B cell (primary cell): ENCODE data around the gene RPGR. TPM values are rescaled to one million over a fixed set of nuclear protein-coding genes. Genes with fewer than 3 reads are reported as not detected.

Experiments used
- ATAC-seq: fragments of 200-7000 bp; cut with Tn5 transposase; one replicate; pipeline ENCODE4 v1.10.0; 2021; ENCODE audit warnings: low read depth, mild to moderate bottlenecking, moderate number of reproducible peaks, moderate library complexity
- CTCF ChIA-PET: fragments of 350-600 bp; sonication (Branson Sonifier 250); formaldehyde crosslinking; loops from one replicate; lab custom pipeline; 2021; ENCODE audit warnings: antibody characterized with exemption, inconsistent platforms; lab: Charles Lee
- POLR2A ChIA-PET: fragments of 350-600 bp; sonication (Branson Sonifier 250); formaldehyde crosslinking; loops from one replicate; lab custom pipeline; 2021; ENCODE audit warnings: antibody characterized with exemption; lab: Charles Lee
- DNase-seq: peaks from one replicate; pipeline ENCODE4 v3.0.0; 2013
- H2AFZ ChIP-seq: 2 replicates; pipeline ENCODE4 v1.6.1; 2012; ENCODE audit warnings: mild to moderate bottlenecking, low read depth, low read length; ENCODE audit not compliant: insufficient read depth, poor library complexity, severe bottlenecking
- H3K27ac ChIP-seq, 2 donors: 1 replicate in 1 of 2; 2 replicates in 1 of 2; pipeline ENCODE4 v1.5.1; 2012 to 2013; ENCODE audit warnings: low read length in 2 of 2, mild to moderate bottlenecking in 2 of 2, moderate library complexity in 1 of 2
- H3K27me3 ChIP-seq, 4 experiments: fragments of 200-600 bp in 1 of 4; sonication (generic) in 1 of 4; replicated peaks in 1 of 4; 1 replicate in 2 of 4; 2 replicates in 2 of 4; pipeline versions ENCODE4 v1.6.1 to v1.7.0; 2013 to 2016; ENCODE audit warnings: low read length in 3 of 4, mild to moderate bottlenecking in 2 of 4, mixed read lengths in 1 of 4, moderate library complexity in 1 of 4; ENCODE audit not compliant: insufficient read depth in 4 of 4, control insufficient read depth in 3 of 4; ENCODE audit errors: control extremely low read depth in 1 of 4
- H3K36me3 ChIP-seq, 2 experiments: replicated peaks in 1 of 2; 1 replicate in 1 of 2; 2 replicates in 1 of 2; pipeline versions ENCODE4 v1.6.1 to v1.7.1; 2013; ENCODE audit warnings: low read length in 1 of 2; ENCODE audit not compliant: insufficient read depth in 2 of 2, control insufficient read depth in 1 of 2; ENCODE audit errors: control extremely low read depth in 1 of 2, extremely low read depth in 1 of 2
- H3K4me1 ChIP-seq, 2 donors: fragments of 200-600 bp in 1 of 2; sonication (generic) in 1 of 2; 1 replicate in 1 of 2; 2 replicates in 1 of 2; pipeline versions ENCODE4 v1.5.1 to v1.6.1; 2013 to 2017; ENCODE audit warnings: low read length in 2 of 2; ENCODE audit not compliant: control insufficient read depth in 2 of 2, insufficient read depth in 2 of 2
- H3K4me2 ChIP-seq: replicated peaks from 2 replicates; pipeline ENCODE3; 2012; ENCODE audit warnings: mild to moderate bottlenecking, low read depth, low read length; ENCODE audit not compliant: poor library complexity, severe bottlenecking
- H3K4me3 ChIP-seq, 5 experiments: fragments of 200-600 bp in 1 of 5; sonication (generic) in 1 of 5; 1 replicate in 3 of 5; 2 replicates in 2 of 5; pipeline versions ENCODE4 v1.5.1 to v1.7.0; 2011 to 2016; ENCODE audit warnings: low read length in 4 of 5, mild to moderate bottlenecking in 4 of 5, low read depth in 2 of 5, control low read depth in 1 of 5, moderate library complexity in 1 of 5; ENCODE audit not compliant: insufficient read depth in 1 of 5; ENCODE audit errors: control extremely low read depth in 1 of 5, extremely low read depth in 1 of 5
- H3K79me2 ChIP-seq: fragments of 200-600 bp; sonication (generic); one replicate; pipeline ENCODE4 v1.6.0; 2016; ENCODE audit warnings: low read length; ENCODE audit not compliant: control insufficient read depth, insufficient read depth
- H3K9ac ChIP-seq: fragments of 200-600 bp; sonication (generic); 2 replicates; pipeline ENCODE4 v1.6.1; 2017; ENCODE audit warnings: mild to moderate bottlenecking, low read length, moderate library complexity
- H3K9me3 ChIP-seq, 3 donors: one replicate each; pipeline versions ENCODE4 v1.6.1 to v1.7.1; 2013; ENCODE audit warnings: low read length in 2 of 3; ENCODE audit not compliant: control insufficient read depth in 2 of 3, insufficient read depth in 1 of 3; ENCODE audit errors: control extremely low read depth in 1 of 3
- H4K20me1 ChIP-seq: 2 replicates; pipeline ENCODE4 v1.6.0; 2012; ENCODE audit warnings: mild to moderate bottlenecking, low read length; ENCODE audit not compliant: insufficient read depth, control insufficient read depth, poor library complexity, severe bottlenecking
- H3K27ac Mint-ChIP-seq: one replicate; pipeline ENCODE4 v1.8.0; 2021; ENCODE audit warnings: mixed read lengths
- H3K27me3 Mint-ChIP-seq: one replicate; pipeline ENCODE4 v1.8.0; 2021; ENCODE audit warnings: mixed read lengths
- H3K4me1 Mint-ChIP-seq: one replicate; pipeline ENCODE4 v1.8.0; 2021; ENCODE audit warnings: mixed read lengths
- H3K4me3 Mint-ChIP-seq: one replicate; pipeline ENCODE4 v1.8.0; 2021; ENCODE audit warnings: mixed read lengths
- H3K9me3 Mint-ChIP-seq: one replicate; pipeline ENCODE4 v1.8.0; 2022; ENCODE audit warnings: mixed read lengths; ENCODE audit not compliant: insufficient read depth
- EZH2 ChIP-seq: IDR thresholded peaks from 2 replicates; pipeline ENCODE4 v1.6.1; 2012; ENCODE audit warnings: borderline replicate concordance, low read depth, mild to moderate bottlenecking, moderate library complexity, low read length; ENCODE audit not compliant: insufficient read depth, poor library complexity, severe bottlenecking
- WGBS: methylation state at CpG from one replicate; pipeline ENCODE4 v1.1.5; 2013; ENCODE audit warnings: missing lambda C conversion rate; ENCODE audit not compliant: insufficient coverage; 5-methylcytosine and 5-hydroxymethylcytosine counted together
- intact Hi-C: fragments of 100-400 bp; cut with micrococcal nuclease; formaldehyde crosslinking; loops from one replicate; pipeline ENCODE4 v1.10.0; 2022
- polyA plus RNA-seq: library from polyadenylated mRNA; depleted of rRNA; stranded (reverse); fragments of >200 nt; gene quantifications from 2 replicates; pipeline ENCODE4 v1.2.3, GENCODE V29; 2012
- total RNA-seq, 2 donors: library from RNA; stranded (reverse); fragments of 120-200 nt in 1 of 2; gene quantifications; 1 replicate in 1 of 2; 2 replicates in 1 of 2; pipeline versions ENCODE4 v1.2.3 to v1.2.4, GENCODE V29; 2013 to 2022
- TF ChIP-seq, protein P1 (sequence below): fragments of 200-600 bp; IDR thresholded peaks from one replicate; pipeline ENCODE4 v1.8.0; 2022; ENCODE audit warnings: antibody characterized with exemption, mild to moderate bottlenecking

Gene RPGR
- total and polyA plus RNA-seq, 2 donors (not counting 1 experiment from before 2014, with no cell fraction given): 4.2 to 26.8 TPM

DNA sequence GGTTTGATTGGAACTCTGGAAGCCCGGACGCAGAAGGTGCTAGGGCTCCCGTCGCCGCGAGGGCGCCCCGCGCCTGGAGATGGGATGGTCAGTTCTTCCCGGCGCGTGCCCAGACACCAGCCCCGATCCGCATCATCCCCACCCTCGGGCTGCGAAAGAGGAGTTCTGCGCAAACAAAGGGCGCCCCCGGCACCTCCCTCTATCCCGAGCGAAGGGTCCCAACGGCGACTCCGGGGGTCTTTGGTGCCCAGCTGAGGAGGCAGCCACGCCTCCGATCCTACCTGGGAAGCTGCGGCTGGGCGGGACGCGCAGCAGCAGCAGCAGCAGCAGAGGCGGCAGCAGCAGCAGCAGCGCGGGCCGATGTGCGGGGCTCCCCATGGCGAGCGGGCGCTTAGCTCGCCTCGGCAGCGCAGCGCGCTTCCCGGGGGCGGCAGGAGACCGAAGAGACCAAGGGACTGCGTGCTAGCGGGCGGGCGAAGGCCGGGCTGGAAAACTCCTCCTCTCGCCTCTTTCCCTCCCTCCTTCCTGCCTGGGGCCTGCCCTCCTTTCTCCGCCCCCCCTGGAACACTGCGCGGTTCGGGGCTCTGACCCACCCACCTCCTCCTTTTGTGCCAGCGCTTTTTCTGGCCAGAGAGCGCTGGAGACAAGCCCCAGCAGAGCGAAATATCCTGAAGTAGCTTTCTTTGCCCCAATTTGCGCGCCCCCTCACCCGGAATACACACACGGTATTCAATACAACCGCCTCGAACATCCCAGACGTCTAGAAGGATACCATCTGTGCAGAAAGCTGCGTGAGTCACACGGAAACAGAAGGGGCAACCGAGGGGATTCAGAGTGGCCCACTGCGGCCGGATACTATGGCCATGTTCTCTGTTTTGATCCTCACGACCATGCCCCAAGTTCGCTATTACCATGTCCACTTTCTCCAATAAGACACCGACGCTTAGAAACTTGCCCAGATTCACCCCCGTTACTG is 106.6 kb downstream of the RPGR start, which contains the start of gene SRPX:
SRPX (minus strand) TSS at position 457 of the 976 bp plus-strand sequence; CDS start at position 378, 79 bp downstream.
- Histone ChIP-seq H4K20me1 (no peaks in the 10 kb centered on the region), H3K4me1 (peaks cover 0 to 6% of the 10 kb centered on the region in 2 donors), H3K4me3 (peak within 1 kb of the TSS in 1 of 5 experiments; percentile 29), H3K27me3 (peaks cover 0 to 18% (median 3%) of the 10 kb centered on the region in 4 experiments), H3K79me2 (no peaks in the 10 kb centered on the region), H3K4me2 (peak within 1 kb of the TSS; percentile 43), H3K27ac (no peak within 1 kb of the TSS), H2AFZ (peak within 1 kb of the TSS; percentile 10), H3K9ac (no peak within 1 kb of the TSS), H3K36me3 (no peaks in the 10 kb centered on the region), H3K9me3 (no peaks in the 10 kb centered on the region)
- TF ChIP-seq, protein P1, sequence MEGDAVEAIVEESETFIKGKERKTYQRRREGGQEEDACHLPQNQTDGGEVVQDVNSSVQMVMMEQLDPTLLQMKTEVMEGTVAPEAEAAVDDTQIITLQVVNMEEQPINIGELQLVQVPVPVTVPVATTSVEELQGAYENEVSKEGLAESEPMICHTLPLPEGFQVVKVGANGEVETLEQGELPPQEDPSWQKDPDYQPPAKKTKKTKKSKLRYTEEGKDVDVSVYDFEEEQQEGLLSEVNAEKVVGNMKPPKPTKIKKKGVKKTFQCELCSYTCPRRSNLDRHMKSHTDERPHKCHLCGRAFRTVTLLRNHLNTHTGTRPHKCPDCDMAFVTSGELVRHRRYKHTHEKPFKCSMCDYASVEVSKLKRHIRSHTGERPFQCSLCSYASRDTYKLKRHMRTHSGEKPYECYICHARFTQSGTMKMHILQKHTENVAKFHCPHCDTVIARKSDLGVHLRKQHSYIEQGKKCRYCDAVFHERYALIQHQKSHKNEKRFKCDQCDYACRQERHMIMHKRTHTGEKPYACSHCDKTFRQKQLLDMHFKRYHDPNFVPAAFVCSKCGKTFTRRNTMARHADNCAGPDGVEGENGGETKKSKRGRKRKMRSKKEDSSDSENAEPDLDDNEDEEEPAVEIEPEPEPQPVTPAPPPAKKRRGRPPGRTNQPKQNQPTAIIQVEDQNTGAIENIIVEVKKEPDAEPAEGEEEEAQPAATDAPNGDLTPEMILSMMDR: no peak
- no peak for TF ChIP-seq EZH2
- H3K27me3 Mint-ChIP-seq: peaks cover 38% of the 10 kb centered on the region
- WGBS: 6% methylated on average over 41 of the region's 76 CpGs
- ATAC-seq (no peak), DNase-seq (peak; percentile 2)
- peak within 1 kb of the TSS; percentile 63 for H3K4me3 Mint-ChIP-seq
- intact Hi-C loops: no loop called here
- POLR2A ChIA-PET: no interaction called here
- CTCF ChIA-PET: interaction anchor here (1.4 kb wide), 2 partner anchors 73 to 107 kb away, joined by 5 to 8 read pairs; partner anchors contain the start of gene RPGR
- H3K27ac Mint-ChIP-seq: no peak within 1 kb of the TSS
- peaks cover 9% of the 10 kb centered on the region for H3K4me1 Mint-ChIP-seq
- no peaks in the 10 kb centered on the region for H3K9me3 Mint-ChIP-seq
